ENCODE results near the gene SUPT4H1.

The SUPT4H1 gene

GRCh38 chr17:58380207-58381123 lies 28.5 kb upstream of the SUPT4H1 start:
- no peak for DNase-seq

DNA sequence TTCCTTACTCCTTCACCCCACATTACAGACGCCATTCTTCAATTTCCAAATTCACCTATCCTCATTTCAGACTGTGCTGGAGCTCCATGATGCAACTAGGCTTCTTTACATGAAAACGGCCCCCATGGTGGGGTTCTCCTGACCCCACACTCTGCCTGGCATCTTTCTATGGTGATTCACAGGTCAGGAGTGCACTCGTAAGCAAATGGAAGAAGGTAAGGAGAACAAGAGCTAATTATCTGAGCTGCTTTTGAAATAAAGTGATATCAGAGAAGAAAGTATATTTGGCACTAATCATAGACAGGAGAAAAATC lies 27.5 kb upstream of the SUPT4H1 start:
- no peak for DNase-seq

GRCh38 chr17:58378733-58379510 lies 26.9 kb upstream of the SUPT4H1 start:
- DNase-seq, result no peak

- DNase-seq, result no peak
These were observed 25.7 kb upstream of the SUPT4H1 start for GRCh38 chr17:58377661-58378060.

DNA sequence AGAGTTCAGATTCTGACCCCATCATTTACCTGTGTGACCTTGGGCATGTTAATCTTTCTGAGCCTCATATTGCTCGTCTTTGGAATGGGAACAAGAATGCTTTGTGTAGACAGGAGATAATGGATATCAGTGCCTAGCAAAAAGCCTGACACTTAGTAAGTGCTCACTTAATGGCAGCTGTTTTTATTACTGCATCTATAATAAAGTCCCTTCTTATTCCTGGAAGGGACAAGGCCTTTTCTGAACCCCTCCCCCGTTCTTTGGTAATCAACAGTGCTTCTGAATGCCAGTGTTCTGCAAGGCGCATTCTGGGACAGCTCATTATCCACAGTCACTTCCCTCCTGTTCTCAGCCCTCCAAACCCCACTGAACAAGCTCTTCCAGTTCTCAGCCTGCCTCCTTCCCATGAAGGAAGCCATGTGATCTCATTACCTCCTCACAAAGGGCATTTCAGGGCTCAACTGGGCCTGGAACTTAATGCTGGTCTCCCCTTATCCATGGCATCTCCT lies 25.1 kb upstream of the SUPT4H1 start:
- no peak for DNase-seq

- no peak for DNase-seq
These were observed 24.5 kb upstream of the SUPT4H1 start for GRCh38 chr17:58376472-58377000.

DNA sequence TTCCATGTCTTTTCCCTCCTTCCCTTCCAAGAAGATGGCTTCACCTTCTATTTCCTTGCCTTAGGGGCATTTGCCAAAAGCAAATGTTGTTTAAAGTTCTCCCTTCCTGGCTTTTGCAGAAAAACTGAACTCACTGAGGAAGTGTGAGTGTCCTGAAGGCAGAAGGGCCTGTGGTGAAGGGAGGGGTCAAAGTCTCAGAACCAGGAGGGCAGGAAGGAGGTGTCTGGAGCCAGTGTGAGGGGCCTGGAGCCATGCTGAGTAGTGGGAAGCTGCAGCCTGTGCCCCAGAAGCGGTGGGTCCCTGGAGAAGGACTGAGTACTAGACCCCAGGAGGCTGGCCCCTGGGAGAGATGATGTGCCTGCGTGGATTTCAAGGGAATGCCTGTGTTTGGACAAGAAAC lies 23.8 kb upstream of the SUPT4H1 start:
- no peak for DNase-seq

GRCh38 chr17:58375256-58375655 lies 23.3 kb upstream of the SUPT4H1 start:
- no peak for DNase-seq

- no peak for DNase-seq
These were observed 21.9 kb upstream of the SUPT4H1 start for GRCh38 chr17:58373923-58374322.

- no peak for DNase-seq
These were observed 21.0 kb upstream of the SUPT4H1 start for GRCh38 chr17:58373003-58373402.

- DNase-seq, result no peak
These were observed 19.4 kb upstream of the SUPT4H1 start for GRCh38 chr17:58371300-58371950.

DNA sequence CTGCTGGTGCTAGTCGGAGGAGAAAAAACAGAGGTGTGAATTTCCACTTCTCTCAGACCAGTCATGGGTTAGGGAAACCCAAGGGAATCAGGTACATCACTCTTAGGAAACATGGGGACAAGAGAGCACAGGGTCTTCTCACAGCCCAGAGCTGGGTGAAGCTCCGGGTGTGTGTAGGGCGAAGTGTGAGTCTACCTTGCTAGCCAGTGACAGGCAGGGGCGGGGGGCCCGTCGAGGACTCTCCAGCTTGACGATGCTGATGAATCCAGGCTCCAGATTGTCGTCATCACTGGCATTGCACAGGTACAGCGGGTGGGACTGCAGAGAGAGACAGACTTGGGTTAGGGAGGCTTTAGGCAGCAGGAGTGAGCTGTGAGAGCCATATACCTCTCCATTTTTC lies 18.7 kb upstream of the SUPT4H1 start:
- DNase-seq, result no peak

DNA sequence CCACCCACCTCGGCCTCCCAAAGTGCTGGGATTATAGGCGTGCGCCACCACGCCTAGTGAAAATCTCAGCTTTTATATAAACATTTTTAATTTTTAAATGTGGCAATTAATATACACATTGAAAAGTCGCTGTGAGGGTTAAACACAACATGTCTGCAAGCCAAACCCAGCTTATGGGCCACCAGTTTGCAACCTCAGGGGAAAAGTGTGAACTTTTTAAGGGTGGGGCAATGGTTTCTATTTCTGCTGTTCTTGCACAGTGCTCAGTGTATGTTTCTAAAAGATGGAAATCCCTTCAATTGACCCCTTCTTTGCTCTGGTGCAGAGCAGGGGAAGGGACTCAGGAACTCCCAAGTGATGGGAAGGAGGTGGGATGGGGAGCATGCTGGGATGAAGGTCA lies 18.3 kb upstream of the SUPT4H1 start:
- no peak for DNase-seq

DNA sequence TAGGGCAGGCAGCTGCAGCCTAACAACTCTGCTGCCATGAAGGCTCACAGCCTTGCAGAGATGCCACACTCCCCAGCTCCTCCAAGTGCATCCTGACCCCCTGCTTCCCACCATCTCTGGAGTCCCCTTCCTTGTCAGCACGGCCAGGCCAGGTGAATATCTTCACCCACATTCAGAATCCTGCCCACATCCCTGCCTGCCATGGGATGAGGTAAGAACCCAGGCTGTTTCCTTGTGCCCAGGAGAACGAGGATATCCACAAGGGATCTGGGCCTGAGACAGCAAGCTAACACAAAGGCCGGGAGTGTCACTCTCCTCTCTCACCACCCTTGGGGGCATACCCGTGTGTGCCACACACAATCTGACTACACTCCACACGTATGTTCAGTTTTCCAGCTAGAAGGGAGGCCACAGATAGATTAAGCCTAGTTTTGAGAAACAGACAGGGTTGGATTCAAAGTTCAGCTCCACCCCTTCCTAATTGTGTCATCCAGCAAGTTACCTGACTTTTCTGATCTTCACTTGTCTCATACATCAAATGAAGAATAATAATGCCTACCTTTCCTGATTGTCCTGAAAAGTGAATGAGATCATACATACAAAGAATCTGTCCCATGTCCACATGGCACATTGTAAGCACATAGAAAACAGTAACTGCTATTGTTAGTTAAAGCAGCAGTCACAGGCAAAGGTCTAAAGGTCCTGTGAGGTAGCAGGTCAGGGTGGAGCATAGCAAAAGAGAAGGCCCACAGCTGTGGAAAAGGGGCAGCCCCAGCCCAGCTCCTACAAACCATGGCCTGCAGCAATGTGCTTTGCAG lies 17.4 kb upstream of the SUPT4H1 start:
- DNase-seq, result no peak

- DNase-seq, result no peak
These were observed 16.8 kb upstream of the SUPT4H1 start for GRCh38 chr17:58368860-58369213.

DNA sequence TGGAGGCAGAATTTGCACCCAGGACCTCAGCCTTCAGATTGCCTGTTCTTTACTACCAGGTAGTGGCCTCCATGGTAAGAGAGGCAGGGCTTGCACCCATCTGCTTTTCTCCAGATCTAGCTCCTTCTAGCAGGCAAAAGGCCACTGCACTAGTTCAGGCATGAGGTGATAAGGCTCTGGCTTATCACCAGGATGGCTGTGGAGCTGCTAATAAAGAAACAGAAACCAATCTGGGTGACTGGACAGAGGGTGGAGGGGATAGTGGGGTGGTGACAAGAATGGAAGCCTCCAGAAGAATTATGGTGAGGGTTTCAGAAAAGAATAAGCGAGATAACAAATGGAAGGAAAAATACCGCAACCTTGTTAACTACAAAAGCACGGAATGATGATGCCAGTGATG lies 15.5 kb upstream of the SUPT4H1 start:
- no peak for DNase-seq

- DNase-seq, result no peak
These were observed 14.1 kb upstream of the SUPT4H1 start for GRCh38 chr17:58365980-58366595.

DNA sequence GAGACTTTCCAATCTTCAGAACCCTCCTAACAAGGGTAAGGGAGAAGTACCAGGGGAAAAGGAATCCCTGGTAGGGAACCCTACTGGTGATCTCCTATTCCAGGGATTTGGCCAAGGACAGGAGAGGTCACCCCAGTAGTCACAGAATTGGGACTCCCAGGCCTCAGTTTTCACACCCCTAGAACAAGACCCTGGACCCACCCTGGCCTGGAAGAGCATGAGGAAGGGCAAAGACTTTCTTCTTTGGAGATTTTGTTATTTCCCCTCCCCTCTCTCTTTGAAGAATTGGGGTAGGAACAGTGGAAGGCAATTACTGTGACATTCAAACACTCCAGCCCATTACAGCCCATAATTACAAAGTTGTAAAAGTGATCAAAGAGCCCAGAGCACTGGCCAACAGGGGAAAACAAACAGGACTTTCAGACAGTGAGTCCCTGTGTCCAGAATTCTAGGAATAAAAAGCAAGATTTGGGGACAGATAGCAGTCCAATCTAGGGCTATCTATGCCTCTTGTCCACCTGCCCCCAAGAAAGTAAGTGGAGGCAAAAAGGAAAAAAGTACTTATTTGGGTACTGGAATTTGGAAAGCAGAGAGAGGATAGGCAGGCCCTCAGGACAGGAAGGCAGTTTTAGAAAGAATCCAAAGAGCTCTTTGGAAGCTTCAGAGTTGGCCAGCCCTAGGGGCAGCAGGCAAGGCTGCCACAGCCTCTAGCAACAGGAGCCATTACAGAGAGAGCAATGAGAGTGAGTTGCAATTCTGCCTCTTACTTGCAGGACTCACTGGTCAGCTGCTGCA lies 13.4 kb upstream of the SUPT4H1 start:
- no peak for DNase-seq

DNA sequence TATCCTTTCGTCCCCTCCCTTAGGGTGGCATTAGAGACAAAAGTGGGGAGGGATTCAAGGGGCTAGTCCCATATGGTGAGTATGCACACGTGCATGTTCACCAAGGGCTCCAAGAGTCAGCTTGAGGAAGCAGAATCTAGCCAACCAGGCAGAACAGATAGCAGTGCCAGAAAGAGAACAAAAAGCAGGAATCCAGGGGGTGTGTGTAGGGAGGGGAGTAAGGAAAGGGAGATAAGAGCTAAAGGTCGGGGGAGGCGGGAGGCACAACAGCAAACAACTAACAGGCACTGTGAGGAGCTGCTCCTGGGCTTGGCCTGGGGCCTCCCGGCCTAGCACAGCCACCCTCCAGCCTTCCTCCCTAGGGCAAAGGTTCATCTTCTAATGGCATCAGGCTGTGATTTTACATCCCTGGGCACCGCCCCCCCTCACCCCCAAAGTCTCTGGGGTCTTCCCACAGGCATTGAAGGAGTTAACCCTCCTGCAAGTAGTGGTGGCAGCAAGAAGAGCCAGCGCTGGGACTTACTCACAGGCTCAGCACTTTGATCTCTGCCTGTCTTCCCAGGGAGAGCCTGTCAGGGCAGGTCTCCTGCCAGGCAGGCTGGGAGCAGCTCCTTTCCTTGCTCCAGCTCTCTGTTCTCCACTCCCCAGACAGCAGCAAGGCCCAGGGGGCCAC lies 12.4 kb upstream of the SUPT4H1 start:
- no peak for DNase-seq

GRCh38 chr17:58363457-58364185 lies 11.6 kb upstream of the SUPT4H1 start:
- no peak for DNase-seq
